Prostate gland (tissue), 2 donors: ENCODE results near the gene MBOAT2. TPM values are rescaled to one million over a fixed set of nuclear protein-coding genes. Genes with fewer than 3 reads are reported as not detected.

ENCODE experiments used
- DNase-seq: peaks from one replicate; pipeline ENCODE4 v3.0.0-alpha.2; 2019; ENCODE audit warnings: low spot score
- H3K27ac ChIP-seq, 2 donors: fragments of 200-600 bp; sonication (generic); 2 replicates each; pipeline ENCODE4 v1.5.1; 2017 to 2019
- H3K27me3 ChIP-seq: fragments of 200-600 bp; sonication (generic); replicated peaks from 2 replicates; pipeline ENCODE4 v1.5.1; 2019; ENCODE audit not compliant: insufficient read depth
- H3K36me3 ChIP-seq, 2 donors: fragments of 200-600 bp; sonication (generic); 1 replicate in 1 of 2; 2 replicates in 1 of 2; pipeline versions ENCODE4 v1.5.1 to v1.8.1; 2017 to 2019
- H3K4me1 ChIP-seq: fragments of 200-600 bp; sonication (generic); replicated peaks from 2 replicates; pipeline ENCODE4 v1.5.1; 2019
- H3K4me3 ChIP-seq, 2 donors: fragments of 200-600 bp; sonication (generic); 2 replicates each; pipeline ENCODE4 v1.5.1; 2017 to 2019
- H3K9me3 ChIP-seq: fragments of 200-600 bp; sonication (generic); 2 replicates; pipeline ENCODE4 v1.5.1; 2017
- CTCF ChIP-seq, 4 experiments: fragments of 200-600 bp in 2 of 4; fragments of 450-650 bp in 2 of 4; sonication (generic) in 2 of 4; IDR thresholded peaks; 1 replicate in 3 of 4; 2 replicates in 1 of 4; pipeline ENCODE4 v1.5.1; 2016 to 2019; ENCODE audit warnings: antibody characterized with exemption in 4 of 4, mild to moderate bottlenecking in 2 of 4, moderate library complexity in 2 of 4
- POLR2A ChIP-seq: fragments of 450-650 bp; IDR thresholded peaks from one replicate; pipeline ENCODE4 v1.6.1; 2016; ENCODE audit warnings: antibody characterized with exemption, mild to moderate bottlenecking
- POLR2AphosphoS5 ChIP-seq: sonication (generic); formaldehyde crosslinking; IDR thresholded peaks from one replicate; pipeline ENCODE4 v1.6.1; 2017; ENCODE audit warnings: antibody characterized with exemption
- WGBS: methylation state at CpG from one replicate; pipeline ENCODE4 v1.1.5; 2018; 5-methylcytosine and 5-hydroxymethylcytosine counted together
- intact Hi-C: fragments of 100-400 bp; cut with DNase I; formaldehyde crosslinking; loops from one replicate; pipeline ENCODE4 v1.14.2; 2022
- total RNA-seq, 2 donors: library from RNA; depleted of rRNA; stranded (reverse); fragments of >200 nt; gene quantifications; one replicate each; pipeline ENCODE4 v1.1.0, GENCODE V29; 2016

The MBOAT2 gene
- total RNA-seq, 2 donors from 2014 or later, result 20.3 to 40.2 TPM

GRCh38 chr2:9006368-9006767, 2.9 kb upstream of the MBOAT2 start:
- H3K4me3 ChIP-seq, result no peak overlapping the region
- H3K27me3 ChIP-seq, result no peaks in the 10 kb centered on the region
- no peak overlapping the region for H3K27ac ChIP-seq
- TF ChIP-seq CTCF (IDR thresholded peaks at IDR 0.05), result no peak
- TF ChIP-seq POLR2A, result no peak
- no peak for TF ChIP-seq POLR2AphosphoS5
- no peak for DNase-seq
- H3K36me3 ChIP-seq, result no peaks in the 10 kb centered on the region
- H3K4me1 ChIP-seq, result no peaks in the 10 kb centered on the region
- intact Hi-C loops, result no loop called here
- no peaks in the 10 kb centered on the region for H3K9me3 ChIP-seq
- WGBS, result 88% methylated on average over 3 of the region's 3 CpGs

GRCh38 chr2:9004338-9005204, 1.1 kb upstream of the MBOAT2 start:
- Histone ChIP-seq H3K36me3 (no peaks in the 10 kb centered on the region), H3K4me1 (no peaks in the 10 kb centered on the region), H3K27ac (peak overlapping the region; percentile 71 to 81), H3K27me3 (no peaks in the 10 kb centered on the region), H3K9me3 (no peaks in the 10 kb centered on the region), H3K4me3 (peak overlapping the region; percentile 52 to 80)
- intact Hi-C loops, result no loop called here
- WGBS, result 28% methylated on average over 24 of the region's 25 CpGs
- DNase-seq, result no peak
- TF ChIP-seq POLR2A, result no peak
- TF ChIP-seq CTCF (IDR thresholded peaks at IDR 0.05), result no peak
- TF ChIP-seq POLR2AphosphoS5, result no peak

DNA sequence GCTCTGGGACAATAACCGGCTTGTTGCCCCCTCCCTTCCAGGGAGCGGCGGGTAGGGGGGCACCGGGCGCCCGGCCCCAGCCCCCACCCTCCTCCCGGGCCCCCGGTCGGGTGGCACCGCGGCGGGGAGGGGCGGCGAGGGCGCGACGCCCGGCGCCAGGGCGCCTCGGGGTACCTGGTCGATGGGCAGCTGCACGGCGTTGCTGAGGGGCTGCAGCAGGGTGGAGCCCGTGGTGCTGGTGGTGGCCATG, 193 bp downstream of the MBOAT2 start:
- Histone ChIP-seq H3K27me3 (no peaks in the 10 kb centered on the region), H3K9me3 (no peaks in the 10 kb centered on the region), H3K36me3 (no peaks in the 10 kb centered on the region), H3K4me1 (no peaks in the 10 kb centered on the region), H3K4me3 (peak overlapping the region; percentile 52 to 80), H3K27ac (peak overlapping the region; percentile 42 to 71)
- TF ChIP-seq CTCF (IDR thresholded peaks at IDR 0.05) (no peak), POLR2AphosphoS5 (no peak), POLR2A (no peak)
- no peak for DNase-seq
- intact Hi-C loops, result no loop called here
- WGBS, result under 1% methylated on average over 22 of the region's 25 CpGs

DNA sequence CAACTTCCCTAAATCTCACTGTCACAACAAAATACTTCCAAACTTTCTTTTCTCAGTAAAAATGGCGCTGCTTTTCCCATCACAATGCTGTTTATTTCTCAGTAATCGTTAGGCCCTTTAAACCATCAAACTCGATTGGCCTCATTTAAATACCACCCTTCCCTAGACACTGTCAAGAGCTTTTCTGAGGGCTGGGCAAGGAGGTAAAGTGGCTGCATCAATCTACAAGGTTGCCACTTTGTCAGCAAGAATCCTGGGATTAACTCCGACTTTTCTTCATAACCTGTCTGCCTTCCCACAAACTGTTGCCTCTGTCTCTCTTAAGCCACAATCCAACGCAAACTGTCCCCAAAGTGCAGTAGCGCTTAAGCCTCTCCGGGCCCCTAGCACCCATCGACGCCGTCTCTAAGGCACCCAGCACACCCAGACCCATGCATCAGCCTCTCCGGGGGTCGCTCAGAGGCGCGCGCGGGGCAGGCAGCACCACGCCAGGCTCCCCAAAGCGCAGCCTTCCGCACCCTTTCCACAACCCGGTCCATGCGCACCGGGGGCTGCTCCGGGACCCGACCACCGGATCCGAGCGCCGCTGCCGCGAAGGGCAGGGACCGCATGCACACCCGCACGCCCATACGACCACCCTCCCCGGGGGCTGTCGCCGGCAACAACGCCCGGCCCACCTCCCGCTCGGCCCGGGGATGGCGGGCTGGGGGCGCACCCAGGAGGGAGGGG, 683 bp downstream of the MBOAT2 start:
- Histone ChIP-seq H3K4me1 (no peaks in the 10 kb centered on the region), H3K36me3 (no peaks in the 10 kb centered on the region), H3K4me3 (peak overlapping the region; percentile 52 to 80), H3K9me3 (no peaks in the 10 kb centered on the region), H3K27me3 (no peaks in the 10 kb centered on the region), H3K27ac (peak overlapping the region; percentile 42 to 71)
- WGBS, result 6% methylated on average over 19 of the region's 44 CpGs
- intact Hi-C loops, result no loop called here
- TF ChIP-seq POLR2A (no peak), CTCF (IDR thresholded peaks at IDR 0.05) (no peak), POLR2AphosphoS5 (no peak)
- DNase-seq, result no peak

GRCh38 chr2:9002313-9002636, 1.2 kb downstream of the MBOAT2 start:
- Histone ChIP-seq H3K27ac (peak overlapping the region in 1 of 2 donors; percentile 71), H3K4me3 (peak overlapping the region in 1 of 2 donors; percentile 80), H3K9me3 (no peaks in the 10 kb centered on the region), H3K4me1 (no peaks in the 10 kb centered on the region), H3K36me3 (no peaks in the 10 kb centered on the region), H3K27me3 (no peaks in the 10 kb centered on the region)
- intact Hi-C loops, result no loop called here
- no peak for DNase-seq
- TF ChIP-seq CTCF (IDR thresholded peaks at IDR 0.05), result no peak
- TF ChIP-seq POLR2A, result no peak
- TF ChIP-seq POLR2AphosphoS5, result no peak
- WGBS, result 48% methylated on average over 7 of the region's 7 CpGs
